Measurements from ENCODE around the gene HAX1. TPM values are rescaled to one million over a fixed set of nuclear protein-coding genes. Genes with fewer than 3 reads are reported as not detected.

The HAX1 gene
- total and polyA plus RNA-seq, 10 of the 15 experiments (the other 5 are each of a cell fraction or from before 2014, with no cell fraction given) = 95.3 to 288 (median 147) TPM

- BruUV-seq (replicated peaks) = no TSS peak
- DNase-seq (ENCODE audit: low read depth, low spot score) = no peak
- CTCF ChIA-PET = interaction anchor here (0.5 to 6.7 kb wide), 8 partner anchors 10 to 594 kb away, joined by 3 to 104 read pairs (median 4); no protein-coding TSS in a partner anchor
- ATAC-seq = no peak
- H3K36me3 ChIP-seq (ENCODE audit: control insufficient read depth in 2 of 2, insufficient read depth in 2 of 2, low read length in 1 of 2) = no peaks in the 10 kb centered on the region
- peaks cover 4% of the 10 kb centered on the region for H3K79me2 ChIP-seq (ENCODE audit: control insufficient read depth, insufficient read depth, low read length)
- no peak overlapping the region for H3K9ac ChIP-seq (ENCODE audit: control insufficient read depth, insufficient read depth, low read length)
- H2AFZ ChIP-seq (ENCODE audit: control insufficient read depth, low read depth, low read length) = no peak overlapping the region
- peaks cover 23% of the 10 kb centered on the region for H3K4me1 ChIP-seq (ENCODE audit: control insufficient read depth, insufficient read depth, low read length)
- WGBS (ENCODE audit: insufficient coverage, insufficient replicate concordance, low lambda C conversion rate, missing lambda C conversion rate) = 28% methylated on average over 7 of the region's 7 CpGs
- H4K20me1 ChIP-seq (ENCODE audit: control insufficient read depth, insufficient read depth) = no peaks in the 10 kb centered on the region
- POLR2A ChIA-PET = no interaction called here
- intact Hi-C loops (cut with micrococcal nuclease; ENCODE audit: unreplicated experiment) (no loop called here), in situ Hi-C loops (cut with MboI) (no loop called here)
- no peak overlapping the region for H3K27ac ChIP-seq (ENCODE audit: control insufficient read depth, insufficient read depth)
- no peaks in the 10 kb centered on the region for H3K27me3 ChIP-seq (replicated peaks in 1 of 2; ENCODE audit: control insufficient read depth in 2 of 2, insufficient read depth in 2 of 2, low read length in 1 of 2)
- TF ChIP-seq HDGF (IDR thresholded peaks at IDR 0.05) = no peak
- TF ChIP-seq ETV6 (conservative IDR thresholded peaks at IDR 0.05 in 1 of 2, IDR thresholded peaks at IDR 0.05 in 1 of 2; ENCODE audit: borderline replicate concordance in 1 of 2, low read depth in 1 of 2) = no peak
- no peak for TF ChIP-seq BCL11A (IDR thresholded peaks at IDR 0.05; ENCODE audit: low read depth, low read length)
- no peak for TF ChIP-seq ATF7 (IDR thresholded peaks at IDR 0.05; ENCODE audit: low read depth)
- TF ChIP-seq EP300 (IDR thresholded peaks at IDR 0.05; ENCODE audit: borderline replicate concordance in 1 of 2, control insufficient read depth in 1 of 2, low read depth in 2 of 2, low read length in 2 of 2) = no peak
- no peak for TF ChIP-seq RAD21 (IDR thresholded peaks at IDR 0.05; ENCODE audit: insufficient read depth, low read depth, low read length)
- TF ChIP-seq KAT2A (conservative IDR thresholded peaks at IDR 0.05; ENCODE audit: control insufficient read depth, low read depth, low read length) = no peak
- no peak for TF ChIP-seq JUND (IDR thresholded peaks at IDR 0.05; ENCODE audit: low read depth, low read length)
- TF ChIP-seq CBFB (IDR thresholded peaks at IDR 0.05; ENCODE audit: low read depth) = no peak
- no peak for TF ChIP-seq ZNF687 (IDR thresholded peaks at IDR 0.05)
- no peak for TF ChIP-seq PAX8 (IDR thresholded peaks at IDR 0.05)
- TF ChIP-seq CHD4 (IDR thresholded peaks at IDR 0.05) = no peak
- no peak for TF ChIP-seq NFYB (IDR thresholded peaks at IDR 0.05; ENCODE audit: insufficient read depth, low read depth, low read length)
- no peak for TF ChIP-seq ZBED1 (IDR thresholded peaks at IDR 0.05; ENCODE audit: borderline replicate concordance)
- RAD21 ChIA-PET (ENCODE audit: unreplicated experiment) = interaction anchor here (3.8 kb wide), 1 partner anchor 11 kb away, joined by 43 read pairs; no protein-coding TSS in a partner anchor
- H3K4me3 ChIP-seq = no peak overlapping the region
- FAIRE-seq = no peak
- SMC1A ChIA-PET (ENCODE audit: uncharacterized antibody, unreplicated experiment) = interaction anchor here (0.8 to 4.2 kb wide), 3 partner anchors 9 to 140 kb away, joined by 3 to 39 read pairs (median 4); no protein-coding TSS in a partner anchor
- no peaks in the 10 kb centered on the region for H3K9me3 ChIP-seq (replicated peaks; ENCODE audit: control insufficient read depth, insufficient read depth, low read length)
- H3K4me2 ChIP-seq (ENCODE audit: control insufficient read depth, insufficient read depth) = no peak overlapping the region
Observed at GRCh38 chr1:154323493-154323892, 51.1 kb downstream of the HAX1 start.
